Caco-2 (cell line): ENCODE results near the gene SMIM35. TPM values are rescaled to one million over a fixed set of nuclear protein-coding genes. Genes with fewer than 3 reads are reported as not detected.

ENCODE experiments used
- BruUV-seq: library from RNA; stranded (reverse); fragments of 400-500 nt; replicated peaks from 2 replicates; lab custom pipeline; 2021; lab: Mats Ljungman, UMichigan
- CTCF ChIA-PET: fragments of 300-600 bp; sonication (Branson Sonifier 250); formaldehyde crosslinking; loops from one replicate; lab custom pipeline; 2022; ENCODE audit warnings: antibody characterized with exemption; lab: Charles Lee
- POLR2A ChIA-PET: fragments of 300-600 bp; sonication (Branson Sonifier 250); formaldehyde crosslinking; loops from one replicate; lab custom pipeline; 2022; ENCODE audit warnings: antibody characterized with exemption; lab: Charles Lee
- DNase-seq, 2 experiments: peaks; one replicate each; pipeline versions ENCODE4 v3.0.0 to v3.0.0-alpha.2; 2020 to 2022
- H3K27me3 ChIP-seq: replicated peaks from 2 replicates; pipeline ENCODE4 v1.6.0; 2011; ENCODE audit warnings: low read length; ENCODE audit not compliant: control insufficient read depth, insufficient read depth
- H3K36me3 ChIP-seq: 2 replicates; pipeline ENCODE4 v1.5.1; 2011; ENCODE audit warnings: low read length; ENCODE audit not compliant: control insufficient read depth, insufficient read depth
- H3K4me1 ChIP-seq: fragments of 250-450 bp; sonication (Bioruptor Pico); 2 replicates; pipeline ENCODE4 v1.5.1; 2020; ENCODE audit warnings: mild to moderate bottlenecking
- H3K4me3 ChIP-seq: 2 replicates; pipeline ENCODE4 v1.5.1; 2011; ENCODE audit warnings: low read depth, mild to moderate bottlenecking, control low read depth, low read length
- H3K9me3 ChIP-seq: fragments of 250-450 bp; sonication (Bioruptor Pico); 2 replicates; pipeline ENCODE4 v1.5.1; 2020; ENCODE audit warnings: mild to moderate bottlenecking, moderate library complexity
- H3K27ac Mint-ChIP-seq: one replicate; pipeline ENCODE4 v1.8.0; 2022; ENCODE audit warnings: mixed read lengths; ENCODE audit not compliant: unreplicated experiment
- H3K27me3 Mint-ChIP-seq: one replicate; pipeline ENCODE4 v1.8.0; 2022; ENCODE audit warnings: mixed read lengths; ENCODE audit not compliant: insufficient read depth, unreplicated experiment
- H3K36me3 Mint-ChIP-seq: one replicate; pipeline ENCODE4 v1.8.0; 2022; ENCODE audit warnings: mild to moderate bottlenecking, mixed read lengths; ENCODE audit not compliant: insufficient read depth, unreplicated experiment
- H3K4me1 Mint-ChIP-seq: one replicate; pipeline ENCODE4 v1.8.0; 2022; ENCODE audit warnings: low read depth, mixed read lengths; ENCODE audit not compliant: unreplicated experiment
- H3K4me3 Mint-ChIP-seq: one replicate; pipeline ENCODE4 v1.8.0; 2022; ENCODE audit warnings: mild to moderate bottlenecking, moderate library complexity, mixed read lengths; ENCODE audit not compliant: unreplicated experiment
- H3K9me3 Mint-ChIP-seq: one replicate; pipeline ENCODE4 v1.8.0; 2022; ENCODE audit warnings: mixed read lengths; ENCODE audit not compliant: unreplicated experiment
- CTCF ChIP-seq, 2 experiments: fragments of 200-600 bp in 1 of 2; IDR thresholded peaks; 1 replicate in 1 of 2; 2 replicates in 1 of 2; pipeline versions ENCODE4 v1.5.1 to v1.8.0; 2011 to 2022; ENCODE audit warnings: antibody characterized with exemption in 1 of 2, control low read depth in 1 of 2, inconsistent platforms in 1 of 2, low read depth in 1 of 2, low read length in 1 of 2, mild to moderate bottlenecking in 1 of 2, moderate library complexity in 1 of 2; ENCODE audit not compliant: insufficient read depth in 1 of 2, severe bottlenecking in 1 of 2, unreplicated experiment in 1 of 2
- intact Hi-C: fragments of 100-400 bp; cut with micrococcal nuclease; formaldehyde crosslinking; loops from one replicate; pipeline ENCODE4 v1.10.0; 2022; ENCODE audit not compliant: unreplicated experiment
- total RNA-seq: library from RNA; stranded (reverse); gene quantifications from 2 replicates; pipeline ENCODE4 v1.2.3, GENCODE V29; 2022

The SMIM35 gene
- total RNA-seq, 1 experiment from 2014 or later, result not detected

GRCh38 chr11:118109231-118109630, 22.5 kb upstream of the SMIM35 start:
- Histone ChIP-seq H3K27me3 (no peaks in the 10 kb centered on the region), H3K9me3 (no peaks in the 10 kb centered on the region), H3K36me3 (no peaks in the 10 kb centered on the region), H3K4me1 (no peaks in the 10 kb centered on the region), H3K4me3 (no peak overlapping the region)
- ChIA-PET POLR2A (no interaction called here), CTCF (no interaction called here)
- Mint-ChIP-seq H3K36me3 (no peaks in the 10 kb centered on the region), H3K9me3 (no peaks in the 10 kb centered on the region), H3K27me3 (no peaks in the 10 kb centered on the region), H3K4me1 (no peaks in the 10 kb centered on the region), H3K27ac (no peak overlapping the region), H3K4me3 (no peak overlapping the region)
- no peak for DNase-seq
- BruUV-seq, result no TSS peak
- TF ChIP-seq CTCF (IDR thresholded peaks at IDR 0.05; ENCODE audit: insufficient read depth in 1 of 2, low read depth in 1 of 2, low read length in 1 of 2, severe bottlenecking in 1 of 2, unreplicated experiment in 1 of 2), result no peak
- intact Hi-C loops, result no loop called here

- no peaks in the 10 kb centered on the region for H3K9me3 Mint-ChIP-seq
- no peaks in the 10 kb centered on the region for H3K4me1 ChIP-seq
- BruUV-seq, result no TSS peak
- H3K27me3 ChIP-seq, result no peaks in the 10 kb centered on the region
- no peak for DNase-seq
- H3K36me3 ChIP-seq, result no peaks in the 10 kb centered on the region
- no peaks in the 10 kb centered on the region for H3K27me3 Mint-ChIP-seq
- CTCF ChIA-PET, result no interaction called here
- no peaks in the 10 kb centered on the region for H3K9me3 ChIP-seq
- POLR2A ChIA-PET, result no interaction called here
- H3K4me3 ChIP-seq, result no peak overlapping the region
- no peak overlapping the region for H3K4me3 Mint-ChIP-seq
- intact Hi-C loops, result no loop called here
- H3K36me3 Mint-ChIP-seq, result no peaks in the 10 kb centered on the region
- no peaks in the 10 kb centered on the region for H3K4me1 Mint-ChIP-seq
- no peak overlapping the region for H3K27ac Mint-ChIP-seq
- no peak for TF ChIP-seq CTCF (IDR thresholded peaks at IDR 0.05; ENCODE audit: insufficient read depth in 1 of 2, low read depth in 1 of 2, low read length in 1 of 2, severe bottlenecking in 1 of 2, unreplicated experiment in 1 of 2)
Observed at GRCh38 chr11:118108513-118108912, 21.8 kb upstream of the SMIM35 start.

- Histone ChIP-seq H3K9me3 (no peaks in the 10 kb centered on the region), H3K4me1 (no peaks in the 10 kb centered on the region), H3K4me3 (no peak overlapping the region), H3K36me3 (no peaks in the 10 kb centered on the region), H3K27me3 (no peaks in the 10 kb centered on the region)
- ChIA-PET CTCF (interaction anchor here (0.7 kb wide), 1 partner anchor 12 kb away, joined by 4 read pairs; no protein-coding TSS in a partner anchor), POLR2A (no interaction called here)
- no peaks in the 10 kb centered on the region for H3K27me3 Mint-ChIP-seq
- DNase-seq, result no peak
- no peak overlapping the region for H3K4me3 Mint-ChIP-seq
- BruUV-seq, result no TSS peak
- intact Hi-C loops, result no loop called here
- no peak overlapping the region for H3K27ac Mint-ChIP-seq
- no peak for TF ChIP-seq CTCF (IDR thresholded peaks at IDR 0.05; ENCODE audit: insufficient read depth in 1 of 2, low read depth in 1 of 2, low read length in 1 of 2, severe bottlenecking in 1 of 2, unreplicated experiment in 1 of 2)
- no peaks in the 10 kb centered on the region for H3K4me1 Mint-ChIP-seq
- no peaks in the 10 kb centered on the region for H3K9me3 Mint-ChIP-seq
- H3K36me3 Mint-ChIP-seq, result no peaks in the 10 kb centered on the region
Observed at GRCh38 chr11:118106789-118107335, 20.1 kb upstream of the SMIM35 start.
